Muscle of arm (tissue), 12 donors: Measurements from ENCODE around the gene CCDC3. TPM values are rescaled to one million over a fixed set of nuclear protein-coding genes. Genes with fewer than 3 reads are reported as not detected.
"Not testable (repeated sequence)": the region's sequence is repeated elsewhere in the genome, so short reads cannot be mapped to it uniquely, and the experiment has no call there.

Experiments
- DNase-seq: peaks from one replicate; pipeline ENCODE4 v3.0.0-alpha.2; 2013
- polyA plus RNA-seq, 12 donors: library from polyadenylated mRNA; unstranded; fragments of 120-200 nt; gene quantifications; one replicate each; pipeline ENCODE4 v1.2.1, GENCODE V29; 2013; ENCODE audit not compliant: insufficient read length in 12 of 12

Gene CCDC3
- polyA plus RNA-seq, 12 donors = 10.2 to 77.9 (median 20.6) TPM; not detected in 1

GRCh38 chr10:12892924-12893323 is 108.6 kb downstream of the CCDC3 start:
- no peak for DNase-seq

- DNase-seq = no peak
Observed at GRCh38 chr10:12890958-12891357, 110.6 kb downstream of the CCDC3 start.

- DNase-seq = no peak
Observed at GRCh38 chr10:12888470-12888869, 113.0 kb downstream of the CCDC3 start.

- no peak for DNase-seq
Observed at GRCh38 chr10:12887780-12888179, 113.7 kb downstream of the CCDC3 start.

- DNase-seq = no peak
Observed at GRCh38 chr10:12884851-12885250, 116.7 kb downstream of the CCDC3 start.

- no peak for DNase-seq
Observed at GRCh38 chr10:12880423-12880822, 121.1 kb downstream of the CCDC3 start.

GRCh38 chr10:12877150-12877549 is 124.4 kb downstream of the CCDC3 start:
- DNase-seq = no peak

- DNase-seq = no peak
Observed at GRCh38 chr10:12876266-12876665, 125.2 kb downstream of the CCDC3 start.

- no peak for DNase-seq
Observed at GRCh38 chr10:12875100-12875499, 126.4 kb downstream of the CCDC3 start.

GRCh38 chr10:12874501-12874900 is 127.0 kb downstream of the CCDC3 start:
- DNase-seq = no peak

GRCh38 chr10:12873172-12873571 is 128.3 kb downstream of the CCDC3 start:
- DNase-seq = no peak

GRCh38 chr10:12872577-12872976 is 128.9 kb downstream of the CCDC3 start:
- no peak for DNase-seq

- DNase-seq = no peak
Observed at GRCh38 chr10:12869427-12869826, 132.1 kb downstream of the CCDC3 start.

GRCh38 chr10:12868229-12868628 is 133.3 kb downstream of the CCDC3 start:
- DNase-seq = no peak

- not testable (repeated sequence) for DNase-seq
Observed at GRCh38 chr10:12865515-12865914, 136.0 kb downstream of the CCDC3 start.

GRCh38 chr10:12862459-12862858 is 139.1 kb downstream of the CCDC3 start:
- DNase-seq = no peak

GRCh38 chr10:12854988-12855387 is 146.5 kb downstream of the CCDC3 start:
- no peak for DNase-seq

- DNase-seq = no peak
Observed at GRCh38 chr10:12852687-12853086, 148.8 kb downstream of the CCDC3 start.

- no peak for DNase-seq
Observed at GRCh38 chr10:12849319-12850181, 152.0 kb downstream of the CCDC3 start.

- DNase-seq = no peak
Observed at GRCh38 chr10:12848439-12849173, 152.9 kb downstream of the CCDC3 start.

GRCh38 chr10:12847361-12847975 is 154.0 kb downstream of the CCDC3 start:
- no peak for DNase-seq

GRCh38 chr10:12846718-12847117 is 154.8 kb downstream of the CCDC3 start:
- DNase-seq = no peak
